H7 (cell line): ENCODE results near the gene ZNF277. TPM values are rescaled to one million over a fixed set of nuclear protein-coding genes. Genes with fewer than 3 reads are reported as not detected.

Experiments
- DNase-seq: peaks from one replicate; pipeline ENCODE4 v3.0.0; 2012
- H3K27me3 ChIP-seq: 2 replicates; pipeline ENCODE4 v1.6.0; 2011; ENCODE audit warnings: mild to moderate bottlenecking, low read length; ENCODE audit not compliant: control insufficient read depth, insufficient read depth
- H3K36me3 ChIP-seq: replicated peaks from 2 replicates; pipeline ENCODE4 v1.5.1; 2011; ENCODE audit warnings: low read length; ENCODE audit not compliant: control insufficient read depth, insufficient read depth
- H3K4me3 ChIP-seq: 2 replicates; pipeline ENCODE4 v1.5.1; 2011; ENCODE audit warnings: low read depth, mild to moderate bottlenecking, control low read depth, low read length, moderate library complexity; ENCODE audit not compliant: insufficient read depth
- total RNA-seq: library from RNA; depleted of rRNA; stranded (reverse); fragments of >200 nt; shearing (Covaris generic); gene quantifications from 2 replicates; pipeline ENCODE4 v1.2.3, GENCODE V29; 2014

Gene ZNF277
- total RNA-seq, 1 experiment from 2014 or later: 29.8 TPM

DNA sequence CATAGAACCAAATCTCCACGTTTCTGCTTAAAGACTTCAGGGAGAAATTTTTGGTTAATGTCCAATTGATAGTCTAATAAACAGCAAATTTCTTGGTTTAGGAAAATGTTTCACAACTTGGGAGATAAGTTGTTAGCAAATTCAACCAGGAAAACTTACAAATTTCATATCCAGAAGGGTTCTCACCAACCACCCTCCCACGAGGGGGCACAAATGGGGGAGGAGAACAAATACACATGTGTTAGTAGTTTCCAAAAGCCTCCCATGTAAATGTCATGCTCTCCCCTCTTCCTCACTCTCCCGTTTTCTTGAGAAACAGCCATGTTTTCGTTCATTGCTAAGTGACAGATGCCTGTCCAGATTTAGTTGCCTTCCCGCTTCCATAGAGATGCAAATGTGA, 10.8 kb upstream of the ZNF277 start:
- no peak for DNase-seq
- no peaks in the 10 kb centered on the region for H3K36me3 ChIP-seq
- no peaks in the 10 kb centered on the region for H3K27me3 ChIP-seq

DNA sequence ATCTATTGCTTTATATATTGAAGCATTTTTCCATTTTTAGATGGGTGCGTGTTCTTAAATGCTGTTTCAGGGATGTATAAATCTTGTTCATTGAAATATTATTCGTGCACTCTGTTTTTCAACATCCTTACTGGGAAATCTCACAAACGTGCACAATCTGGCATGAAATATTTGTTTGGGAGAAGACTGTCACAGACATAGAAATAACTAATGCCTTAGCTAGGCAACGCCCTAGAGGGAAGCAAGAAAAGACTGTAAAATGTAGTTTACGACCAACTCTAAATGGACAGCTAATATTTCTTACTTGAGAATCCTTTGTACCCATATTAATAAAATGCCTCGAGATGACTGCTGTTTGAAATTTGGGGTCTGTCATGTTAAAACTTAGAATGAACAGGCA, 9.2 kb upstream of the ZNF277 start:
- Histone ChIP-seq H3K27me3 (no peaks in the 10 kb centered on the region), H3K36me3 (no peaks in the 10 kb centered on the region), H3K4me3 (no peak overlapping the region)
- no peak for DNase-seq

More for the DNA sequence above, 10.8 kb upstream of the ZNF277 start:
- no peak overlapping the region for H3K4me3 ChIP-seq

DNA sequence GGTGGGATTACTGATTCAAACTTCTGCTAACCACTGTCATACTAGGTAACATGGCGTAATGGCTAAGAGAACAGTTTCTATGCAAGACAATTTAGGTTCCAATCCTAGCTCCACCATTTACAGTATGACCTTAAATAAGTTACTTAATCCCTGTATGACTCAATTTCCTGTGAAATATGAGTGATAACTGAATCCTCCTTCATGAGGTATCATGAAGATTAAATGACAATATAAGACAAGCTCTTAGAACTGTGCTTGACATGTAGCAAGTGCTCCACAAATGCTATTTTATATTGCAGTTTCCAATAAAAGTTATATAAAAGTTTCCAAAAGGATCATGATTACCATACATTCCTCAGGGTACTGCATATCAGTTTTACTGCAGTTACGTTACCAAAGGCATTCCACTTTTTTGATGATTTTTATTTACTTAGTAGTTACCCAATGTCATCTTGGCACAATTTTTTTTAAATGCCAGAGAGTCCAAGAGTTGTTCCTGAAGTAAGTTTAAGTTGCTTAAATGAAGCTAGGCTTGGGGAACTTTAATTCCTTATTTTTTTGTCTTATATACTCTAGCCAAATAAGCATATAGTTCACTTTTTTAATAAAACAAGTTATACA, 7.3 kb upstream of the ZNF277 start:
- no peak for DNase-seq
- Histone ChIP-seq H3K4me3 (no peak overlapping the region), H3K27me3 (no peaks in the 10 kb centered on the region), H3K36me3 (no peaks in the 10 kb centered on the region)

DNA sequence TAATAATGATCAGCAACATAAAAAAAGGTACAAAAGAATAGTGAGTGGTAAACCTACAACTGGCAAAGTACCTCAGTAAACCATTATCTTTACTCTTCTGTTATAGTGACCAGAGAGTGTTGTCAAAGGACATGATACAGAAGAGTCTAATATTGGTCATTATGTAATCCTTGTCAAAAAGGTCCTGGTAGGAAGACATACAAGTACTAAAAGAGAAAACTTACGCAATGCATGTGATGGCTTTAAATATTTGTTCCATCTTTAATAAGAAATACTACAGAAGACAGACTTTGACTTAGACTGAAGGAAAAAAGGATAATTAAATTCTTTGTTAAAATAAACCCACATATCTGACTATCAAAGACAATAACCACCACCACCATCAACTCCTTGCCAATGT, 6.8 kb upstream of the ZNF277 start:
- Histone ChIP-seq H3K4me3 (no peak overlapping the region), H3K27me3 (no peaks in the 10 kb centered on the region), H3K36me3 (no peaks in the 10 kb centered on the region)
- no peak for DNase-seq

DNA sequence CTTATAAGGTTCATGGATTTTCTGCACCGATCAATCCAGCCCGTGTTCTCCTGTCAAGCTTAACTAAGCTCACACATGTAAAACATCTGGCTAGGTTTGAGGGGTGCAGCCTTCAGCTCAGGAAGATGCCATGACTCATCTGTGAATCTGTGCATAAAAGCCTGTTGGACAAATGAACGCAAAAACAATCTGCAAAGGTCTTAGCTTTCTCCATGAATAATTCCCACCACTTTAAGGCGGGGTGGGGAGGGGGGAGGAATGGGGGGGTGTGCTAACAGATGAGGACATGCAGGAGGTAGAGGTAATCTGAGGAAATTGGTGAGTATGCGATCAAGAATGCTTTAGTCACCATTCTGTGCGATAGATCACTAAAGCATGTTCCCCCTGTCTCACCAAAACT, 5.1 kb upstream of the ZNF277 start:
- no peak for DNase-seq
- H3K4me3 ChIP-seq: no peak overlapping the region
- H3K36me3 ChIP-seq: no peaks in the 10 kb centered on the region
- H3K27me3 ChIP-seq: no peaks in the 10 kb centered on the region

DNA sequence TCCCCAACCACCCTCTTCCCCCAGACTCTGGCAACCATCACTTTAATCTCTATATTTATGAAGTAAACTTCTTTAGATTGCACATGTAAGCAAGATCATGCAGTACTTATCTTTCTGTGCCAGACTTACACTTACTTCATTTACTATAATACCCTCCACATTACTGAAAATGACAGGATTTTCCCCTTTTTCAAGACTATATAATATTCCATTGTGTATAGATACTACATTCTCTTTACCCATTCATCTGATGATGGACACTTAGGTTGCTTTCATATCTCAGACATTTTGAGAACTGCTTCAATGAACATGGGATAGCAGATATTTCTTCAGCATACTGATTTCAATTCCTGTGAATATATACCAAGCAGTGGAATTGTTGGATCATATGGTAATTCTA, 4.7 kb upstream of the ZNF277 start:
- no peak for DNase-seq

DNA sequence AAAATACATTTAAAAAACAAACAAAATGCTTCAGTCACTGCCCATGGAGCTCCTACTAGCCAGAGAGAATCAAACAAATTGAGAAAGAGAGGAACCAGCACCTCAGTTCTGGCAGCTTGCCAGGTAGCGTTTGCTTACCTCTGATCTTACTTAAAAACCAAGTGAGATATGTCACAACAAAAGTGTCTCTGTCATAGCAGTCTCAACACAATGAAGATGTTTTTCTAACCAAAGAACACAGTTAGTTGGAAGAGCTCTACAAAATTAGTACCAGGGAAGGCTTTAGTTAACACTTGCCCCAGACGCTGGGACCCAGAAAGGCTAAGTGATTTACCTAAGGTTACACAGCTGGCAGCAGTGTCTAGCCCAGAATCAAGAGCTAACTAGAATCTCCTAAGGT, 3.7 kb upstream of the ZNF277 start:
- DNase-seq: no peak
- H3K27me3 ChIP-seq: no peaks in the 10 kb centered on the region
- H3K36me3 ChIP-seq: no peaks in the 10 kb centered on the region
- H3K4me3 ChIP-seq: no peak overlapping the region

More for the DNA sequence above, 4.7 kb upstream of the ZNF277 start:
- no peaks in the 10 kb centered on the region for H3K36me3 ChIP-seq
- no peaks in the 10 kb centered on the region for H3K27me3 ChIP-seq
- no peak overlapping the region for H3K4me3 ChIP-seq

DNA sequence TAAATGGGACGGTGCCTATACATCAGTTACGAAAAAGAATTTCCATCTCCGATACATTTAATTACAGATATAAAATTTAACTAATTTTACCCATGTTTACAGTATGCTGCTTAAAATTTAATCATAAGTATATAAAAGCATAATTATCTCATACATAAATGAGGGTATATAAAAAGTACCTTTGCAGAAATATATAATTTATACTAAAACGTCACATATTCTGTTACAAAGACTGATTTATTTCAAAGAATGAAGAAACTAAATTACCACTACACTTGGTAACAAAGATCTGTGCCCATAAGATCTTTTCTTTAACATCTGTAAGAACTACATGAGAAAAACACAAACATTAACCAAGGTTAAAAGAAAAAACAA, 3.1 kb upstream of the ZNF277 start:
- Histone ChIP-seq H3K4me3 (no peak overlapping the region), H3K36me3 (no peaks in the 10 kb centered on the region), H3K27me3 (no peaks in the 10 kb centered on the region)
- no peak for DNase-seq

DNA sequence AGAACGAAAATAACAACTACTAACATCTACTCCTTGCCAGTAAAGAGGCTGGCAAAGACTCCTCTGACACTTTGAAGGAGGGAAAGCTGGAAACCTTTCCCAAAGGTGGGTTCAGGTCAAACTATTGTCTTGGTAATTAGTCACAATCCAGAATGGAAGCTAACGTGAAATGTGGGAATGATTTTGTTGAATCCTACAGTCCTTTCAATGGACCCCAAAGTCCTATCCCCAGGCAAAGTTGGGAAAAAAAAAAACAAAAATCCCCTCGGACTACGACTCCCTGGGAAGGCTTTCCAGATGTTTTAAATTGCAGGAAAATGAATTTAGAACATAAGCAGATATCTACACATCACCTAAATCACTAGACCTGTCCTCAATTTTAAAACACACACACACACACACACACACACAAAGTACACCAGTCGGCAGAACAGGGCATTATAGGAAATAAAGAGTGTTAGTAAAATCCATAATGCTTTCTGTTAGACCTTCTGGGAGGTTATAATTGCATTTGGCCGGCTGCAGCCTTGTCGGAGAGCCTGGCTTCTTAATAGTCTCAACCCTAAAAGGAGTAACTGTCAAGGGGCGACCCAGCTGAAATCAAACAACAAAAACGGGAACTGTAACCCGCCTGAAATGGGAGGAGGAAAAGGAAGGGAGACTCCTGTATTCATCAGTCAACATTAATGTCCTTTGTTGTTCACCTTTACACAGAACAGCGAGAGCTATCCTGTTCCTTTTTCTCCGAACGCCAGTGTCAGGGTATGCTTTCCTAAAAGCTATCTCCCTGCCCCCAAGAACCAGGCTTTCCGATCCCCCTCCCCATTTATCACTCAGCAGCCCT, 1.8 kb upstream of the ZNF277 start:
- DNase-seq: peak; percentile 9
- Histone ChIP-seq H3K4me3 (peak overlapping the region; percentile 88), H3K27me3 (no peaks in the 10 kb centered on the region), H3K36me3 (no peaks in the 10 kb centered on the region)

DNA sequence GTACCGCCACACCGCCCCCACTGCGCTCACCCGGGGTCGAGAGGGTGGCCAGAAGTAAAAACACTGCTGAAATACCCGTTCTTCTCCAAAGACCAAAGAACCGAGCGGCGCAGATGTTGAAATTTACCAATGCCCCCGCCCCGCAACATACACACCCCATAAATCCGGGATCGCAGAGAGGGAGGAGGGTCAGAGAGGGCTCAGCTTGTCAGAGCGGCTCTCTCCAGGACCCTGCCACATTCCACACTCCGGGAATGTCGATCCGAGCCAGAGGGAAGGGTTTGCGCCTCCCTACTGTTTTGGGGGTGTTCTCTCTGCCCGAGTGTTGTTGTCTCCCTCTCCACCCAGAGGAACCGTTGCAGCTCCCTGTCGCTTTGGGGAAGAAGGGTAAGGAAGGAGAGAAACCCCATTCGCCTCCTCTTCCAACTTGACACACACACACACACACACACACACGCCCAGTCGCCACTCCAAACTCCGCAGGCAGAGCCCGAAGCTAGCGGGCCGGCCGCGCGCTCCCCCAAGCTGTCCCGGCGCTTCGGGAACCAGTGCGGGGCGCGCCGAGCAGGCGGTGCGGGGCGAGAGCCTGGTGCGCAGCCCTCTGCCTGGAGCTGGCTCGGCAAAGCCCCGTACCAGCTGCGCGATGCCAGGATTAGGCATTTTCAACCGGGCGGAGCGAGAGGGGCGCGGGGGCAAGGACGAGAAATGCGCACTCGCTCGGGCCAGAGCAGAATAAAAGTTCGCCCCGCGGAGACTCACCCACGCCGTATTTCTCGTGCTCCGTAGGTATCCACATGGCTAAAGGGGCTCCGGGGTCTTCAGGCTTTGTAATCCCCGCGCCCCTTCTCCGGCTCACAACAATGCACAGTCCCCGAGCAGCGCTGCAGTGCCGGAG, 905 bp upstream of the ZNF277 start:
- no peaks in the 10 kb centered on the region for H3K27me3 ChIP-seq
- H3K4me3 ChIP-seq: peak overlapping the region; percentile 88
- no peaks in the 10 kb centered on the region for H3K36me3 ChIP-seq

DNA sequence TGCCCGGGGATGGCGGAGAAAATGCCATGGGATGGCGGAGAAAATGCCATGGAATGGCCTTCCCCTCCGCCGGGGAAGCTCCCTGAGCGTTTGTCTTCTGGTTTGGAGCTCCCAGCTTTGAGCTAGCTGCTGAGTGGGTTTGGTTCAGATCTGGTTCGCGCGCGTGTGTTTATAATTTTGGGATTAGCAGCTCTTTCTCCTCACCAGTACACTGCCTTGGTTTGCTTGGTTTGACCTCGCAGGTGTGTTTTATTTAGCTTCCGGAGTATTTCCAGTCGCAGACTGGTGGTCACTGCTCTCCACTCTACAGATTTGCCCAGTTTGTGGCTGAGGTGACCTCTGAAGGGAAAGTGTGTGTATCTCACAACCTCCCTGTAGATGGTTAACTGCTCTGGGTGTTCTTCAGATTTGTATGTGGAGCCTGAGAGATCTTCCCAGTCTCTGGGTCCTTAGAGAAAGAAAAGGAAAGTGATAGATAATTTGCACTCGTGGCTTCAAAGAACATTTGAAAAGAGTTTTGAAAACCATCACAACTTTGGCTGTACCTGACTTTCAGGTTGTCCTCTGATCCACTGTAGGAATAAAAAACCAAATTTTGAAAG, 597 bp downstream of the ZNF277 start:
- DNase-seq: no peak
- H3K36me3 ChIP-seq: no peaks in the 10 kb centered on the region
- H3K4me3 ChIP-seq: peak overlapping the region; percentile 92
- H3K27me3 ChIP-seq: no peaks in the 10 kb centered on the region

More for the DNA sequence above, 905 bp upstream of the ZNF277 start:
- peak; percentile 77 for DNase-seq

DNA sequence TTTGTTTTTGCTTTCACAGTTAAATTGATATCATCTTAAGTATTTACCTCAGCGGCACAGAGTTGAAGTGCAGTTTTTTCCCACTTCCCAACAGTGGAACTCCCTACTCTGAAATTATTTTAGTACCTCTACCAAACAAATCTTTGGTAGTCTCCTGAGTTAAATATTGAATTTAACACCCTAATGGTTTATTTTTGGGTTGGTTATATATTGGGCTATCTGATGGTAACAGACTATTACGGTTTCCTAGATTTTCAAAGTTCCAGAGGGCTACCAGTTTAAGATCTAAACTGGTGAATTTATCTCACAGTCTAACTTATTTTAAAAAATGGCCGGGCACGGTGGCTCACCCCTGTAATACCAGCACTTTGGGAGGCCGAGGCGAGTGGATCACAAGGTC, 1.3 kb downstream of the ZNF277 start:
- Histone ChIP-seq H3K27me3 (no peaks in the 10 kb centered on the region), H3K4me3 (no peak overlapping the region), H3K36me3 (no peaks in the 10 kb centered on the region)
- DNase-seq: no peak

DNA sequence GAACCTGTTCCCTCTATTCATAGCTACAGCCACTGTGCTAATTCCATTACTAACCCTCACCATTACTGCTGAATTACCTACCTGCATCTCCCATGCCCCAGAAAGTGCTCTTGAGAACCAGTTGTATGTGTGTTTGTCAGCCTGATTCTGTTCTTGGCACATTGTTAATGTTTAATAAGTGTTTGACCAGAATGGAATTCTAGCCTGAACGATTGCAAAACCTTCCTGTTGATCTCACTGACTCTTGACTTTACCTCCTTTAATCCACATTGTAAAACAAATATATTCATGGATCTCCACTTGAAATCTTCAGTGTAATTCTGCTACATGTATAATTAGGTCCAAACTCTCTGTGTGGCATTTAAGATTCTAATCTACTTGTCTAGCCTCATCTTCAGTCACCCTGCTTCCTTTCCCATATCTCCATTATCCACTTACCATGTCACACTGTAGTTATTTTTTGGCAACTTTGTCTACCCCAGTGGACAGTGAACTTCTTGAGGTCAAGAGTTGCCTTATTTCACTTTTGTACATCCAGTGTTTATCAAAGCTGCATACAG, 4.9 kb downstream of the ZNF277 start:
- H3K27me3 ChIP-seq: no peaks in the 10 kb centered on the region
- no peaks in the 10 kb centered on the region for H3K36me3 ChIP-seq
- H3K4me3 ChIP-seq: no peak overlapping the region
- DNase-seq: no peak

DNA sequence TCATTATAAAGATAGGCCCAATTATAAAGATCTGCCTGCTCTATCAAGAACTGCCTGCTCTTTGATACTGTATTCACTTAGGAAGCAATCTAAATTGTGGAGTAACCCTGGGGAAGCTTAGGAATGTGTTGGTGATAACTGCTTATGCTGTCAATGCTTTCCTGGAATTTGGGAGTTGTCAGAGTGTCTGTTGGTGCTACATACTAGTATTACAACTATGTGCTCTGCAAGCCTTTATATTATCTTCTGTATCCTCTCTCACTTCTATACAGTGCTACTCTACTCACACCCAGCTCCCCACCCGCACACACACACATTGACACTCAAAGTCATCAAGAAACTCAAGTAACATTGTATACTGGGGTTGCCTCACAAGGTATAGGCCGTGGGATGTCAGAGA, 6.1 kb downstream of the ZNF277 start:
- DNase-seq: no peak
- no peak overlapping the region for H3K4me3 ChIP-seq
- H3K27me3 ChIP-seq: no peaks in the 10 kb centered on the region
- no peaks in the 10 kb centered on the region for H3K36me3 ChIP-seq
